Stimulated activated CD4-positive, alpha-beta T cell treated with anti-CD3 and anti-CD28 coated beads, Interleukin-1b, Interleukin-23, amount 100 ng/mL, for 1 hour (primary cell): Measurements from ENCODE around the gene SPATS2L.

Experiments
- DNase-seq, 2 donors: peaks; one replicate each; pipeline ENCODE4 v3.0.0-alpha.2; 2020; ENCODE audit warnings: low read depth in 2 of 2

The SPATS2L gene

GRCh38 chr2:200376513-200377354 lies 70.2 kb downstream of the SPATS2L start:
- no peak for DNase-seq

DNA sequence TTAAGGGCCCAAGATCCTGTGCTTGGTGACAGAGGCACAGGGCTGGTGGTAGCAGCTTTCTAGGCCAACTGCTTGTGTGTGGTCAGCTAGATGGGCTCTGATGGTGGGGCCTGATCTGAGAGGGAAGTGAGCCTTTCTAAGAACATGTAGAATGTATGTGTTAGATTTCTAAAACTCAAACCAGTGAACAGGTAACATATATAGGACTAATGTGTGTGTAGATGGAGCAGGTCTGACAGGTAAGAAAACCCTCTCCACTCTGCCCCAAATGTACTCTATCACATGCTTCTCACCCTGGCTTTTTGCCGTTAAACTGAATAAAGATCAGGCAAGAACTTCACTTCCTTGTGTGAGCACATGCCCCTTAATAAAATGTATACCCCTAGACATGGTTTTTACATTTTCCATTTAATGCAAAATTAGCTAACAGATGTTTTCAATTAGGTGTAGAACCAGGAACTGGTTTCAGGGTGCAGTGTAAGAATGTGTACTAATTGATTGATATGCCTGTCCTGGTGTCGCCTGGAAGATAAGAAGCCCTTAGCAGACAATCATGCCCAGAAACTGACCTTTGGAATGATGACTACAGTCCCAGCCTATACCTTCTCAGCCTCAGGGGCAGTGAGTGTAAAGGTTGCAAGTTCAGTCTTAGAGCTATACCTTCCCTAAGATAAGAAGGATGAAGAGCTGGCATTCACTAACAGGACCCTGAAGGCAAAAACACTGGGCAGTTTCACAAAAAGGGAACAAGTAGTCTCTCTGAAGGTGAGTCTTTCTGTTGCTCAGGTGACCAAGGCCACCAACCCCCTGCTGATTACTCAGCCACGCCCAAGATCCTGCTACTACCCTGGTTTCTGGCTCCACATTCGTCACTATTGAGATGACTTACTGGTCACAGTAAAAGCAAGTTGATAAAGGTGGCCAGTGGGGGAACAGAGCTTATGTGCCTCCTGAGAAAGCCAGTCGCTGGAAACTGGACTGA lies 71.2 kb downstream of the SPATS2L start:
- no peak for DNase-seq

DNA sequence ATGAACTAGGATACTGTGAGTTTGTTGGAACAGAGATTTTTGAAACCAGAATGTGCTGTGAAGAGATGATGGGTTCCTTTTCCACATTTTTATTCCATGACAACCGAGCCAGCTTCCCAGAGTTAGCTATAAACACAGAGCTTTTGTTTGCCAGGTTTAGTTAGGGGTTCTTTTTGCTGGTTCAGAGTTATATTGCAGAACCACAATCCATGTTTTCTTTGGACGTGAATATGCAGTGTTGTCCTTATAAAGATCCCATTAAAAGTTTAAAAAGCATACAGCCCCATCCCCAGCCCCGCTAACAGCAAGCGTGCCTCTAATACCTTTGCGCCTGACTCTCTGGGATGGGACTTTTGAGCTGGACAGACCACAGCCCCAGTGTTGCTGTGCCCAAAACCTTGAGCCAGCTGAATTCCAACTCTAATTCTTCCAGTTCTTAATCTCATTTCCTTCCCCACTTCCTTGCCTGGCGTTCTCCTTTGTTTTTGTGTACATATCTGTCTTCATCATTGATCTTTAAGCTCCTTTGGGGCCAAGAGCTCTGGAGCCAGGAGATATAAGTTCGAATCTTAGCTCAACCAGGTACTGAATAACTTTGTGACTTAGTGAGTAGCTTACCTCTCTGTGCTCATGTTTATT lies 72.3 kb downstream of the SPATS2L start:
- no peak for DNase-seq

DNA sequence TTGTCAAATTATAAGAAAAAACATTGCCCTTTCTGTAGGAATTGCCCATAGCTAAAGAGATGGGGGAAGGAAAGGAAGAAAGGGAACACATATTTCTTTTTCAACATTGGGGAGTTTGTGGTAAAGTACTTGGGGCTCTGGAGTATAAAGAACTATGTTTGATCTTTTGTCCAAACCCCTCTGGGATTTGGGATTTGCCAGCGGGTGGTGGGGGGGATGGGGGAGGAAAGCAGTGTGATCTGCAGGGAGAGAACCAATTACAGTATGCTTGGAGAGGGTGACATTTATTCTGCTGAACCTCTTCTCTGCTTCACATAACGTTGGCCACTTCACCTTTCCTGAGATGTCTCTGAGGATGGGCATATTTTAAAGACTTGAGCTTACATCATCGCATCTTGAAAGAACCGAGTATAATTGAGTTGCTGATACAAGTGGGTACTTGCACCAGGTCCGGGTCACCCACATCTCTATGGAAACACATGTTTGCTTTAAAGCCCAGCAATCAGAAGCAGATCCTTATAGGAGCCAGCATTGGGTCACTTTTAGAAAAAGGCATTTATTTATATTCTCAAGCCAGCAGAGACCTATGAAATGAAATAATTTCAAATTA lies 73.1 kb downstream of the SPATS2L start:
- DNase-seq = no peak

- DNase-seq = no peak
Measured at GRCh38 chr2:200380091-200380561, 73.6 kb downstream of the SPATS2L start.

GRCh38 chr2:200380833-200381542 lies 74.5 kb downstream of the SPATS2L start:
- DNase-seq = no peak

DNA sequence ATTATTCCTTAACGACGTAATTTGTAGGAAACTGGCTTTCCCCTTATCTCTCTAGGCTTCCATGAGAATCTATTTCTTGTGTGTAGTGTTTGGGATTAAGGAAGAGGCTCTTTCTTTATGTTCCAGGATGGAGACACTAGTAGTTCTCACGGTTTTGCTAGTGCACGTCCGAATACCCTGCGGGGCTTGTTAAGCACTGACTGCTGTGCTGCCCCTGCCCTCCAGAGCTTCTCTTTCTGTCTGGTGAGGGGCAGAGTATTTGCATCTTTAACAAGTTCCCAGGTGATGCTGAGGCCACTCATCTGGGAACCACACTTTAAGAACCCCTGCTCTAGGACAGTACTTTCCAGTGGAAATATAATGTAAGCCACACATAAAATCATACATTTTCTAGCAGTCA lies 76.4 kb downstream of the SPATS2L start:
- no peak for DNase-seq

DNA sequence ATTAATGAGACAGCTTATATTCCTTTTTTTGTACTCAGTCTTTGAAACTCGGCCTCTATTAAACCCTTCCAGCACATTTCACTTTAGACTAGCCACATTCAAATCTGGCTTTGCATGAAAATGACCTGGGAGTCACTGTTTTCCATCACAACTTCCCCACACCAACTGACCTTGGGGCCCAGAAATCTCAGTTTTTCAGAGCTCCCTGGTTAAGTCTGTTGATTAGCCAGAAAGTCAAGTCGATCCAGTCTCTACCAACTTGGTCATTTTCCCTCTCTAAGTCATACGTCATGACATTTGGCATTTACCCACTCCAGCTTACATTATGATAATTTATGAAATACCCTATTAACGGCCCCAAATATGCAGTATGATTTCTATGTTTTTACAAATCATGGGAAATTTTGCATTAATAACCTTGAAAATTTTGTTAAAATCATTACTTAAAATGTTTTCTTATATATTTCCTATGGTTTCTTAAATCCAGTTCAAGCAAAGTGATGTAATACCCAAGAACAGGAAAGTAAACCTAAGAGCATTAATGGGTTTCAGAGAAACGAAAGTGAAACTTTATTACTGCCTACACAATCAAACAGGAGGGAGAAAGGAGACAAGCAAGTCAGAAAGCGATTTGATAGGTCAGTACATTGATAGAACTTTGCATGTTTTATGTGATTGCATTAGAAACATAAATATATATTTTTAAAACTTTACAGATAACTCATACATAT lies 77.1 kb downstream of the SPATS2L start:
- DNase-seq = no peak

DNA sequence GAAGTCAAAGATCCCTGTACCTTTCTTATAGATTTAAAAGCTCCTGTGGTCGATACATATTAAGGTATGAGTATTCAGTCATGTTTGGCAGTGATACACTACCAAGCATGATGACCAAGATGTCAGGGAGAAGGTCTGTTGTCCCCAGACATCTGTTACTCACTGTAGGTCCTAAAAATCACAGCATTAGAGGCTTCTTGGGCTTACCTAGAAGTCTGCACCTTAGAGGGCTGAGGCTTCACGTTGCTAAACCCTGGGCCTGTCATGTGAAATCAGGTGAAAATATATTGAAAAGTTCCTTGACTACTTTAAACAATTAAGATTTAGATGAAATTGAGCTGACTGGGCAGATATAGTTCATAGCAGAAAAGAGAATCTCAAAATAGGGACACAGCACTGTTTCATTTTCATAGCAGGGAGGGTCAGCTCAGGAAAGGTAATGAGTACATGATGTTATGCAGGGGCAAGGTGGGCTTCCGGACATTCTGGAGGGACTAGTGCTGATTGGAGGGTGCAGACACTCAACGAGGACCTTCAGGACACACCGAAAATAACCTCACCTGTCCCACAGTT lies 78.7 kb downstream of the SPATS2L start:
- DNase-seq = no peak

- no peak for DNase-seq
Measured at GRCh38 chr2:200393191-200393590, 86.7 kb downstream of the SPATS2L start.

- no peak for DNase-seq
Measured at GRCh38 chr2:200394045-200394444, 87.6 kb downstream of the SPATS2L start.

- no peak for DNase-seq
Measured at GRCh38 chr2:200396781-200397242, 90.3 kb downstream of the SPATS2L start.

GRCh38 chr2:200397785-200398184 lies 91.3 kb downstream of the SPATS2L start:
- DNase-seq = no peak

GRCh38 chr2:200399046-200399445 lies 92.6 kb downstream of the SPATS2L start:
- no peak for DNase-seq

DNA sequence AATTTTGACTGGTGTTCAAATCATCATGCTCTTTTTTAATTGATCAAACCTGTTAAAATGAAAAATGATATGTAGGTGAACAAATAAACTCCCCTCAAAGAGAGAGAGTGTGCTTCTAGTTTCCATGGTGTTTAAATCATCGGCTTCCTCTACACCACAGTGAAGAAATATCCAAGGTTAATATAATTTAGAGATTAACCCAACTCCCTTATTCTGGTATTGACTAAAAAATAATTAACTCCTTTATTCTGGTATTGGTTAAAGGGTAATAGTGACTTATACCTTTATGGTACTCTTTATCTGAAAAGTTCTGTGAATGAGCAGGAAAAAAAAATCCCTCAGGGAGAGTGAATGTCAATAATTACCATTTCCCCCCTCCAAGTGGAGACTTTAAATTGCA lies 93.1 kb downstream of the SPATS2L start:
- no peak for DNase-seq

GRCh38 chr2:200403814-200404213 lies 97.3 kb downstream of the SPATS2L start:
- DNase-seq = no peak

DNA sequence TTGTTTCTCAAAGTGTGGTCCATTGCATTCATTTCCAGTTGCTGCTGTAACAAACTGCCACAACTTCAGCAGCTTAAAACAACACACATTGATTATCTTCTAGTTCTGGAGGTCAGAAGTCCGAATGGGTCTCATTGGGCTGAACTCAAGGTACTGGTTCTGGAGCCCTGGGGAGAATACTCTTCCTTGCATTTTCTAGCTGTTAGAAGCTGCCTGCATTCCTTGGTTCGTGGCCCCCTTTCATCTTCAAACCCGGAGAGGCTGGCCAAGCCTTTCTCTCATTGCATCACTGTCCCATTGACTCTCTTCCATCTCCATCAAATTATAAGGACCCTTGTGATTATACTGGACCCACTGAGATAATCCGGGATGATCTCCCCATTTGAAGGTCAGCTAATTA lies 98.1 kb downstream of the SPATS2L start:
- DNase-seq = no peak

- DNase-seq = no peak
Measured at GRCh38 chr2:200405599-200406298, 99.3 kb downstream of the SPATS2L start.

GRCh38 chr2:200406379-200406778 lies 99.9 kb downstream of the SPATS2L start:
- no peak for DNase-seq
